Activated CD4-positive, alpha-beta T cell treated with anti-CD3 and anti-CD28 coated beads, Interleukin-2, amount 50 U/mL, for 1 hour (primary cell): ENCODE measurements around the gene C2CD4B.

Experiments
- DNase-seq: peaks from one replicate; pipeline ENCODE4 v3.0.0-alpha.2; 2020

C2CD4B gene

DNA sequence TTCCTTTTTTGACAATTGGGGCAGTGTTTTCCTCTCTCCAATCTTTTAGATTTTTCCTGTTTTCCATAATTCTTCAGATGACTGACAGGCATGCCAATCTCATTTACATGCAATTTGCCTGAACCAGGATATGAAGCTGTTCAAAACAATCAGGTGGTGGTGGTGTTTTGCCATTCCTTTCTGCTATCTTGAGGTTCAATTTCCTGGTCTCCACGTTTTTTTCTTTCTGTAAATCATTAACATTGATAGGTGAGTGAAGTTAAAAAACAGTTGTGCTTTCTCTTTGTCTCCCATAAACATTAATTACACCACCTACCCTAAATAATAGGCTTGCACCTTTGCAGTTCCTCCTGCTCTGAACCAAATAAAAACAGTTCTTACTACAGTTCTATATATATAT lies 49.2 kb downstream of the C2CD4B start:
- DNase-seq, result no peak
